ENCODE measurements around the gene AGAP2.

DNA sequence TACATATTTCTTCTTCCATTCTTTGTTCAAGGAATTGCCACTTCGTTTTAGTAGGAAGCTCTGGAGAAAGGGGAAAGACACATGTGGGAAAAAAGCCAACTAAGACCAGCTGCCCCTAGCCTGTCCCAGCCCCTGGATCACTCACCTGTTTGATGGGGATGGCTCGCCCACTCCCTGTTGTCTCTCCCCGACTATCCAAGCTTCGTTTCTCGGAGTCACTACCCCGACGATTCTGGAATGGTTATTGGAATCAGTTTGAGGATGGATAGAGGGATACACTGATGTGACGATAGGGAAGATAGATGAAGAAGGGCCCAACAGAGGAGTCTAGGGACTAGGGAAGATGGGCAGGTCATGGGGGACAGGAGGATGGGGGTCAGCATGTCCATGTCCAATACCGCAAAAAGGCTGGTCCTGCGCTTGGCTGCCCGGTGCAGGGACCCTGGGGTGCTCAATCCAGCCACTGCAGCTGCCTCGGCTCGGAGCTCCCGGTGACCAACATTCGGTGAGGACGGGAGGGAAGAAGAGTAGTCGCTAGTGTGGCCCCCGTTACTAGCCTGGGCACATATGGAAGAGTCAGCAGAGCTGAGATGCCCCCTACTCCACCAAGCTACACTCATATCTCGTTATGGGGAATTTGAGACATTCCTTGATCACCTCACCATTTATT is 7.0 kb downstream of the AGAP2 start:
- TF ChIP-seq, protein P1, sequence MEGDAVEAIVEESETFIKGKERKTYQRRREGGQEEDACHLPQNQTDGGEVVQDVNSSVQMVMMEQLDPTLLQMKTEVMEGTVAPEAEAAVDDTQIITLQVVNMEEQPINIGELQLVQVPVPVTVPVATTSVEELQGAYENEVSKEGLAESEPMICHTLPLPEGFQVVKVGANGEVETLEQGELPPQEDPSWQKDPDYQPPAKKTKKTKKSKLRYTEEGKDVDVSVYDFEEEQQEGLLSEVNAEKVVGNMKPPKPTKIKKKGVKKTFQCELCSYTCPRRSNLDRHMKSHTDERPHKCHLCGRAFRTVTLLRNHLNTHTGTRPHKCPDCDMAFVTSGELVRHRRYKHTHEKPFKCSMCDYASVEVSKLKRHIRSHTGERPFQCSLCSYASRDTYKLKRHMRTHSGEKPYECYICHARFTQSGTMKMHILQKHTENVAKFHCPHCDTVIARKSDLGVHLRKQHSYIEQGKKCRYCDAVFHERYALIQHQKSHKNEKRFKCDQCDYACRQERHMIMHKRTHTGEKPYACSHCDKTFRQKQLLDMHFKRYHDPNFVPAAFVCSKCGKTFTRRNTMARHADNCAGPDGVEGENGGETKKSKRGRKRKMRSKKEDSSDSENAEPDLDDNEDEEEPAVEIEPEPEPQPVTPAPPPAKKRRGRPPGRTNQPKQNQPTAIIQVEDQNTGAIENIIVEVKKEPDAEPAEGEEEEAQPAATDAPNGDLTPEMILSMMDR (IDR thresholded peaks at IDR 0.05) = no peak
- TF ChIP-seq HDAC2 (IDR thresholded peaks at IDR 0.05) (no peak), KDM1A (IDR thresholded peaks at IDR 0.05; ENCODE audit: low read depth) (no peak)
